Ovary (tissue), 3 donors: ENCODE data around the gene CHN1.

Experiments
- EP300 ChIP-seq: sonication (generic); formaldehyde crosslinking; IDR thresholded peaks from one replicate; pipeline ENCODE4 v1.6.1; 2017; ENCODE audit warnings: antibody characterized with exemption
- TF ChIP-seq, protein P1 (sequence below), 3 donors: fragments of 450-650 bp in 2 of 3; fragments of 200-600 bp in 1 of 3; IDR thresholded peaks; one replicate each; pipeline versions ENCODE4 v1.5.1 to v1.8.0; 2016 to 2022; ENCODE audit warnings: antibody characterized with exemption in 3 of 3, mild to moderate bottlenecking in 1 of 3
- donor health status: DM: no; HTN: no; CAD: no.

DNA sequence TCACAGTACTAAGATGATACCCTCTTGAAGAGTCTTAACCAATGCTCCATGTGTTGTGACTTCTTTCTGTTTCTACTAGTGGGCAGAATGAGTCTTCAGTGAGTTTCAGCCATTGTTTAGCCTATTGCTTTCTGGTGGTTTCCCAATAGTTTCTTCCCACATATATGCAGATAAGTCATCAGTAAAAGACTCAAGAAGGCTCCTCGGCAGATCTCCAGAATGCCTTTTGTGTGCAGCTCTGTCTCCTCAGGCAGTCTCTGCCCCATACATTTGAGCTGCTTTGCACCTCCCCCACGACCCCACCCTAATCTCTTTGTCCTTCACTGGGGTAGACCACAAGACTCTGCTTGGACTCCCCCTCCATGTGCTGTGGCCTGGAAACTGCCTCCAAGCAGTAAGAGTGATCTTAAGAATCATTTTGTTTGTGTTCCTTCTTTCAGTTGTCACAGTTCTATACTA is 169.4 kb downstream of the CHN1 start:
- TF ChIP-seq, protein P1, sequence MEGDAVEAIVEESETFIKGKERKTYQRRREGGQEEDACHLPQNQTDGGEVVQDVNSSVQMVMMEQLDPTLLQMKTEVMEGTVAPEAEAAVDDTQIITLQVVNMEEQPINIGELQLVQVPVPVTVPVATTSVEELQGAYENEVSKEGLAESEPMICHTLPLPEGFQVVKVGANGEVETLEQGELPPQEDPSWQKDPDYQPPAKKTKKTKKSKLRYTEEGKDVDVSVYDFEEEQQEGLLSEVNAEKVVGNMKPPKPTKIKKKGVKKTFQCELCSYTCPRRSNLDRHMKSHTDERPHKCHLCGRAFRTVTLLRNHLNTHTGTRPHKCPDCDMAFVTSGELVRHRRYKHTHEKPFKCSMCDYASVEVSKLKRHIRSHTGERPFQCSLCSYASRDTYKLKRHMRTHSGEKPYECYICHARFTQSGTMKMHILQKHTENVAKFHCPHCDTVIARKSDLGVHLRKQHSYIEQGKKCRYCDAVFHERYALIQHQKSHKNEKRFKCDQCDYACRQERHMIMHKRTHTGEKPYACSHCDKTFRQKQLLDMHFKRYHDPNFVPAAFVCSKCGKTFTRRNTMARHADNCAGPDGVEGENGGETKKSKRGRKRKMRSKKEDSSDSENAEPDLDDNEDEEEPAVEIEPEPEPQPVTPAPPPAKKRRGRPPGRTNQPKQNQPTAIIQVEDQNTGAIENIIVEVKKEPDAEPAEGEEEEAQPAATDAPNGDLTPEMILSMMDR (IDR thresholded peaks at IDR 0.05) = no peak
- no peak for TF ChIP-seq EP300
